BJ (cell line): ENCODE measurements around the gene RRH. TPM values are rescaled to one million over a fixed set of nuclear protein-coding genes. Genes with fewer than 3 reads are reported as not detected.

Source experiments
- CTCF ChIA-PET: fragments of 350-600 bp; formaldehyde crosslinking; extraction: SDS; loops from one replicate; lab custom pipeline; 2021; ENCODE audit warnings: antibody characterized with exemption, inconsistent platforms; lab: Yijun Ruan, JAX
- POLR2A ChIA-PET: fragments of 300-600 bp; sonication (Branson Sonifier 250); formaldehyde crosslinking; extraction: SDS; loops from one replicate; lab custom pipeline; 2021; ENCODE audit warnings: antibody characterized with exemption; lab: Charles Lee
- DNase-seq: peaks from one replicate; pipeline ENCODE4 v3.0.0-alpha.2; 2011; ENCODE audit warnings: low read depth
- H3K27me3 ChIP-seq: 2 replicates; pipeline ENCODE4 v1.6.0; 2011; ENCODE audit warnings: low read length; ENCODE audit not compliant: control insufficient read depth, insufficient read depth
- H3K36me3 ChIP-seq: 2 replicates; pipeline ENCODE4 v1.5.1; 2011; ENCODE audit warnings: low read length; ENCODE audit not compliant: control insufficient read depth, insufficient read depth
- H3K4me3 ChIP-seq: 2 replicates; pipeline ENCODE4 v1.5.1; 2011; ENCODE audit warnings: low read depth, mild to moderate bottlenecking, control low read depth, low read length
- polyA plus RNA-seq: library from polyadenylated mRNA; depleted of rRNA; stranded (reverse); fragments of >200 nt; gene quantifications from 2 replicates; pipeline ENCODE4 v1.2.3, GENCODE V29; 2011
- TF ChIP-seq, protein P1 (sequence below): IDR thresholded peaks from 2 replicates; pipeline ENCODE4 v1.5.1; 2011; ENCODE audit warnings: low read depth, mild to moderate bottlenecking, control low read depth, inconsistent platforms, low read length, moderate library complexity; ENCODE audit not compliant: insufficient read depth

The RRH gene
- polyA plus RNA-seq, 1 experiment: 0.05 TPM

DNA sequence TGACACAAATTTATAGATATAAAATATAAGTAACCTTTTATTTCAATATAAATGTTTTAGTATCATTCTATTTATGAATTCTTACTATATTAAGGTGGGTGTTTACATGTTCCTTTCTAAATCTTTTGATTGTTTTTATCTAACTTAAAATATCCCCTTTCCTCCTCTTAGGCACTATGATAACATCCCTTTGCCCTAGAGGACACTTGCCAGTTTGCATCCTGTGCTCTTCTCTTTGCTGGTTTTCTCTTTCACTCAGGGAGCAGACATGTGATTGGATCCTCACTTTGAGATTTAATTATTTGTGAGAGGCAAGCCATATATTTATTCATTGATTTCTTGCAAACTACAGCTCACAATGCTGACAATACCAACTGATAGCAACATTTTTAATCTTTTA lies 36.4 kb downstream of the RRH start:
- DNase-seq: no peak
- Histone ChIP-seq H3K4me3 (no peak overlapping the region), H3K36me3 (no peaks in the 10 kb centered on the region), H3K27me3 (no peaks in the 10 kb centered on the region)
- TF ChIP-seq, protein P1, sequence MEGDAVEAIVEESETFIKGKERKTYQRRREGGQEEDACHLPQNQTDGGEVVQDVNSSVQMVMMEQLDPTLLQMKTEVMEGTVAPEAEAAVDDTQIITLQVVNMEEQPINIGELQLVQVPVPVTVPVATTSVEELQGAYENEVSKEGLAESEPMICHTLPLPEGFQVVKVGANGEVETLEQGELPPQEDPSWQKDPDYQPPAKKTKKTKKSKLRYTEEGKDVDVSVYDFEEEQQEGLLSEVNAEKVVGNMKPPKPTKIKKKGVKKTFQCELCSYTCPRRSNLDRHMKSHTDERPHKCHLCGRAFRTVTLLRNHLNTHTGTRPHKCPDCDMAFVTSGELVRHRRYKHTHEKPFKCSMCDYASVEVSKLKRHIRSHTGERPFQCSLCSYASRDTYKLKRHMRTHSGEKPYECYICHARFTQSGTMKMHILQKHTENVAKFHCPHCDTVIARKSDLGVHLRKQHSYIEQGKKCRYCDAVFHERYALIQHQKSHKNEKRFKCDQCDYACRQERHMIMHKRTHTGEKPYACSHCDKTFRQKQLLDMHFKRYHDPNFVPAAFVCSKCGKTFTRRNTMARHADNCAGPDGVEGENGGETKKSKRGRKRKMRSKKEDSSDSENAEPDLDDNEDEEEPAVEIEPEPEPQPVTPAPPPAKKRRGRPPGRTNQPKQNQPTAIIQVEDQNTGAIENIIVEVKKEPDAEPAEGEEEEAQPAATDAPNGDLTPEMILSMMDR: no peak
- POLR2A ChIA-PET: no interaction called here
- CTCF ChIA-PET: no interaction called here

DNA sequence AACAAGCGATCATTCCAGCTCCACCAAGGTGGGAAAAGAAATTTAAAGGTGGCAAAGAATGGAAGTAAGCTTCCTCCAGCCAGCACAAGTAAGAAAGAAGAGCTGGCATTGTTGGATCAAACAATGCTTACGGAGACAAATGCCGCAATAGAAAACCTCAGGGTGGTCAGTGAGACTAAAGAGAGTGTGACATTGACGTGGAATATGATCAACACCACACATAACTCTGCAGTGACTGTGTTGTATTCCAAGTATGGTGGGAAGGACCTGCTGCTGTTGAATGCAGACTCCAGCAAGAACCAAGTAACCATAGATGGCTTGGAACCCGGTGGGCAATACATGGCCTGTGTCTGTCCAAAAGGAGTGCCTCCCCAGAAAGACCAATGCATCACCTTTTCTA lies 42.3 kb downstream of the RRH start:
- Histone ChIP-seq H3K36me3 (no peaks in the 10 kb centered on the region), H3K4me3 (no peak overlapping the region), H3K27me3 (no peaks in the 10 kb centered on the region)
- DNase-seq: no peak
- TF ChIP-seq, protein P1: no peak
- POLR2A ChIA-PET: no interaction called here
- CTCF ChIA-PET: interaction anchor here (0.9 kb wide), 1 partner anchor 9 kb away, joined by 3 read pairs; no protein-coding TSS in a partner anchor

DNA sequence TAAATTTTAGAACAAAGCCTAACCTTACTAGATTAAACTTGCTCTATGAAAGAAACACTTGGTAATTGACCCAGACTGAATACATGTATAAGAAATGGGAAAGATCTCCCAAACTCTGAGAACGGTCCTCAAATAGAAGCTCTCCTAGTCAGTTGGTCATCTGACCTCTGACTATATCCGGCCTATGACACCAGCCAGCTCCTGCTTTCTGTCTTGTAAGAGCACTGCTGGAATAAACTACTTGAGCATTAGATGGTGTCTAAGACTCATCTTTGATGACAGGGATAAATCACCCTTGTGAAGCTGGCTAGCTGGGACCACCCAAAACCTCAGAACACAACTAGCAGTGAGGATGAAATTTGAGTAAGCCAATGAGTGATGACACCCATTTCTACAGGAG lies 44.3 kb downstream of the RRH start:
- ChIA-PET CTCF (no interaction called here), POLR2A (no interaction called here)
- TF ChIP-seq, protein P1: no peak
- Histone ChIP-seq H3K4me3 (no peak overlapping the region), H3K36me3 (no peaks in the 10 kb centered on the region), H3K27me3 (no peaks in the 10 kb centered on the region)
- no peak for DNase-seq

DNA sequence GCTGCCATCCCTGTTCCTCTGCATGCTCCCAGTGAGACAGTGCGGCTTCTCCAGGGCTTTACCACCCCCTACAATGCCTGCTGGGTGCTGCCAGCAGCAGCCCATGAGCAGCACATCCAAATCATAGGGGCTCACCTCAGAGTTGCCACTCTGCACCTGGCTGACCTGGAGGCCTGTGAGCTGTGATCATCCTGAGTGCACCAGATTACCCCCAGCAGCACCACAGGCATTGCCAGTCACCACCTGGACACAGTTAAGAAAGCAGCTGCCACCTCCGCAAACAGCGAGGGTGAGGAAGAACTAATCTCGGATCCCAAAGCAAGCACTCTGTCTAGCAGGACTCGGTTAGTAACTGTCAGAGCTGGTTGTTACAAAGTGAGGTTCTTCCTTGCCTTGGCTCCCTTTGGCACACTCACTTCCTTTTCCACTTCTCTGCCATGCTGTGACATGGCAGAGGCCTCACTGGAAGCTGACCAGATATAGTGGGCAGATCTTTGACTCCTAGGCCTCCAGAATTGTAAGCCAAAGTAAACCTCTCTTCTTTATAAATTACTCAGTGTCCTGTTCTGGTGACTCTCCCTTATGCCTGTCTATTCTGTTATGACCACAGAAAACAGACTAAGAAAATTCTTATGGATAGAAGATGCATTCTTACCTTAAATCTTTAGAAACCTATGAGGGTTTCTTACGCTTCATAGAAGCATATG lies 45.3 kb downstream of the RRH start:
- ChIA-PET CTCF (interaction anchor here (0.9 kb wide), 1 partner anchor 471 kb away, joined by 3 read pairs; no protein-coding TSS in a partner anchor), POLR2A (no interaction called here)
- Histone ChIP-seq H3K27me3 (no peaks in the 10 kb centered on the region), H3K36me3 (no peaks in the 10 kb centered on the region), H3K4me3 (no peak overlapping the region)
- TF ChIP-seq, protein P1: no peak
- DNase-seq: no peak

DNA sequence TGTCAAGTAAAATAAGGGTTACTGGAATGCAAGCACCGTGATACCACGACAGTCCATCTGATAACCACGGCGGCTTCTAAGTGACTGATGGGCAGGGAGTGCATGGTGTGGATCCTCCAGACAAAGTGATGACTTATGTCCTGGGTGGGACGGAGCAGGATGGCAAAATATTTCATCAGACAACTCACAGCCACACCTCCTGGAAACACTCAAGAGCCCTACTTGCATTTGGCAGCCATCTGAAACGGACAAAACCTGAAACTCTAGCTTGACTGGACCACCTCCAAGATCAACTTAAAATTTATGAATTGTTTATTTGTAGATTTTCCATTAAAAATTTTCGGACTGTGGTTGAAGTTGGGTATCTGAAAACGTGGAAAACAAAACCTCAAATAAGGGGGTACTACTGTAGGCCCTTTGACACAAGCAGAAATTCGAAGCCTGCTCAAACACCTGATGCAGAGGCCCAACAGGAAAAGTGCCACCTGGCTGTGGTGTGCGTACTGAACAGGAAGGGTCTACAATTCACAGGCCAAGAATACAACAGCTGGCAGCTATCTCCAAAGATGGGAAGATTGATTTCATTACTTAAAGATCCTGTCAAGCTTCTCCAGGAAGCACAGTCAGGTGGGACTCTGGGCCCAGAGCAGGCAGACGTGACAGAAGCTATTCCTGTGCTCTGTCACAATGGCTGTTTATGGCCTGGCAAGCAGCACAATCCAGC lies 46.2 kb downstream of the RRH start:
- TF ChIP-seq, protein P1: no peak
- ChIA-PET CTCF (interaction anchor here (0.9 kb wide), 1 partner anchor 471 kb away, joined by 3 read pairs; no protein-coding TSS in a partner anchor), POLR2A (no interaction called here)
- H3K4me3 ChIP-seq: no peak overlapping the region
- H3K36me3 ChIP-seq: no peaks in the 10 kb centered on the region
- no peaks in the 10 kb centered on the region for H3K27me3 ChIP-seq
- peak; percentile 13 for DNase-seq
